Keratinocyte (primary cell): ENCODE data around the gene OR1M1. TPM values are rescaled to one million over a fixed set of nuclear protein-coding genes. Genes with fewer than 3 reads are reported as not detected.

Source experiments
- DNase-seq: peaks from one replicate; pipeline ENCODE4 v3.0.0-alpha.2; 2011; ENCODE audit warnings: low read depth, missing footprints, low spot score
- FAIRE-seq: peaks from 2 replicates; lab custom pipeline; 2011; peaks lifted over from hg19 to GRCh38; lab: Jason Lieb, UNC
- H2AFZ ChIP-seq: 2 replicates; pipeline ENCODE4 v1.6.0; 2012; ENCODE audit warnings: low read length, control low read depth, inconsistent platforms; ENCODE audit not compliant: control insufficient read depth
- H3K27ac ChIP-seq: 2 replicates; pipeline ENCODE4 v1.5.1; 2011; ENCODE audit warnings: low read length; ENCODE audit not compliant: control insufficient read depth, insufficient read depth
- H3K27me3 ChIP-seq: 3 replicates; pipeline ENCODE4 v1.6.0; 2011; ENCODE audit warnings: low read length; ENCODE audit not compliant: control insufficient read depth, insufficient read depth; ENCODE audit errors: extremely low read depth
- H3K36me3 ChIP-seq, 2 experiments: 2 replicates in 1 of 2; 3 replicates in 1 of 2; pipeline ENCODE4 v1.5.1; 2011; ENCODE audit warnings: low read length in 2 of 2, mild to moderate bottlenecking in 1 of 2; ENCODE audit not compliant: control insufficient read depth in 2 of 2, insufficient read depth in 2 of 2; ENCODE audit errors: extremely low read depth in 1 of 2
- H3K4me1 ChIP-seq: 3 replicates; pipeline ENCODE4 v1.5.1; 2011; ENCODE audit warnings: low read length; ENCODE audit not compliant: control insufficient read depth, insufficient read depth; ENCODE audit errors: extremely low read depth
- H3K4me2 ChIP-seq: 3 replicates; pipeline ENCODE4 v1.6.0; 2011; ENCODE audit warnings: low read depth, low read length; ENCODE audit not compliant: control insufficient read depth, insufficient read depth; ENCODE audit errors: extremely low read depth
- H3K4me3 ChIP-seq, 3 experiments: fragments of 200-600 bp in 1 of 3; sonication (generic) in 1 of 3; 2 replicates in 2 of 3; 3 replicates in 1 of 3; pipeline ENCODE4 v1.5.1; 2011 to 2016; ENCODE audit warnings: low read length in 3 of 3, mild to moderate bottlenecking in 3 of 3, control low read depth in 2 of 3, inconsistent platforms in 1 of 3, low read depth in 1 of 3, mixed read lengths in 1 of 3, mixed run types in 1 of 3, moderate library complexity in 1 of 3; ENCODE audit not compliant: control insufficient read depth in 2 of 3, insufficient read depth in 2 of 3; ENCODE audit errors: extremely low read depth in 1 of 3
- H3K79me2 ChIP-seq: 2 replicates; pipeline ENCODE4 v1.6.0; 2012; ENCODE audit warnings: low read length; ENCODE audit not compliant: control insufficient read depth, insufficient read depth
- H3K9ac ChIP-seq: 3 replicates; pipeline ENCODE4 v1.6.0; 2011; ENCODE audit warnings: low read length; ENCODE audit not compliant: control insufficient read depth, insufficient read depth; ENCODE audit errors: extremely low read depth
- H3K9me1 ChIP-seq: 3 replicates; pipeline ENCODE4 v1.6.0; 2011; ENCODE audit warnings: low read length; ENCODE audit not compliant: control insufficient read depth, insufficient read depth; ENCODE audit errors: extremely low read depth
- H3K9me3 ChIP-seq: 2 replicates; pipeline ENCODE4 v1.5.1; 2012; ENCODE audit warnings: low read depth, low read length; ENCODE audit not compliant: control insufficient read depth
- H4K20me1 ChIP-seq: 3 replicates; pipeline ENCODE4 v1.6.0; 2011; ENCODE audit warnings: low read length; ENCODE audit not compliant: control insufficient read depth, insufficient read depth; ENCODE audit errors: extremely low read depth
- CTCF ChIP-seq, 3 experiments: IDR thresholded peaks in 1 of 3; conservative IDR thresholded peaks in 1 of 3; optimal IDR thresholded peaks in 1 of 3; 2 replicates in 2 of 3; 3 replicates in 1 of 3; pipeline versions ENCODE3 to v1.5.1; 2011; ENCODE audit warnings: low read length in 3 of 3, mild to moderate bottlenecking in 3 of 3, moderate library complexity in 2 of 3, control low read depth in 1 of 3, inconsistent platforms in 1 of 3; ENCODE audit not compliant: insufficient read depth in 2 of 3; ENCODE audit errors: extremely low read depth in 1 of 3
- EZH2 ChIP-seq: IDR thresholded peaks from one replicate; pipeline ENCODE4 v1.6.1; 2012; ENCODE audit warnings: inconsistent platforms, mild to moderate bottlenecking, low read length, moderate library complexity
- dilution Hi-C: fragments of 300-500 bp; cut with MboI; formaldehyde crosslinking; loops from one replicate; pipeline ENCODE4 v1.7.0; 2020; ENCODE audit warnings: low sequenced_read_pairs; ENCODE audit not compliant: extremely low pct_ligation_motif_present
- polyA plus RNA-seq, 5 experiments: library from polyadenylated mRNA; depleted of rRNA in 3 of 5; stranded (reverse) in 3 of 5; stranded (forward) in 1 of 5; unstranded in 1 of 5; fragments of >200 nt; gene quantifications; 1 replicate in 1 of 5; 2 replicates in 3 of 5; 3 replicates in 1 of 5; pipeline versions ENCODE4 v1.2.1 to v1.2.3, GENCODE V29; 2011 to 2012; ENCODE audit warnings: missing spikeins in 2 of 5, low read depth in 1 of 5, low replicate concordance in 1 of 5

The OR1M1 gene
- polyA plus RNA-seq, 1 donor (not counting 4 experiments of a cell fraction or from before 2014, with no cell fraction given), result not detected

DNA sequence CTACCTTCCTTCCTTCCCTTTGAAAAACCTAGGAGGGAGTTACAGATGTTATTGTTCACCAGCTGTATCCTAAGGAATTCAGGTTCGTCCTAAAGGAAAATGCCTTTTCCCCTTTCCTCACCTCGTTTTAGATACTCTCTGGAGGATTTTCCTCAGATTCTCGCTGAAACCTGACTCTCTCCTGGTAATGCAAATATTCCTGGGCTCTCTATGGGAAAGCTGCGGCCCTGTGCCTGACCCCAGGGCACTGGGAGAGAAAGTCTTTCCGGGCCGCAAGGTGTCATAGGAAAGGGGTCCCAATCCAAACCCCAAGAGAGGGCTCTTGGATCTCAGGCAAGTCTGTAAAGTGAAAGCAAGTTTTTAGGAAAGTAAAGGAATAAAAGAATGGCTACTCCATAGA, 13.1 kb upstream of the OR1M1 start:
- TF ChIP-seq CTCF (optimal IDR thresholded peaks at IDR 0.05 in 1 of 3, IDR thresholded peaks at IDR 0.05 in 1 of 3, conservative IDR thresholded peaks at IDR 0.05 in 1 of 3; ENCODE audit: extremely low read depth in 1 of 3, insufficient read depth in 2 of 3, low read length in 3 of 3) (no peak), EZH2 (no peak)
- Histone ChIP-seq H3K9me1 (no peaks in the 10 kb centered on the region), H2AFZ (no peak overlapping the region), H3K4me1 (peaks cover 10% of the 10 kb centered on the region), H3K79me2 (no peaks in the 10 kb centered on the region), H3K9me3 (no peaks in the 10 kb centered on the region), H3K27ac (no peak overlapping the region), H3K4me2 (no peak overlapping the region), H3K27me3 (no peaks in the 10 kb centered on the region), H3K9ac (no peak overlapping the region), H3K36me3 (no peaks in the 10 kb centered on the region), H3K4me3 (no peak overlapping the region), H4K20me1 (no peaks in the 10 kb centered on the region)
- no peak for FAIRE-seq
- DNase-seq, result no peak
- dilution Hi-C loops, result no loop called here

GRCh38 chr19:9075064-9075949, 11.6 kb upstream of the OR1M1 start:
- Histone ChIP-seq H3K27ac (peak overlapping the region; percentile 70), H3K4me3 (peak overlapping the region in 1 of 3 experiments; percentile 4), H3K9me1 (no peaks in the 10 kb centered on the region), H3K4me2 (peak overlapping the region; percentile 43), H3K4me1 (peaks cover 10% of the 10 kb centered on the region), H4K20me1 (no peaks in the 10 kb centered on the region), H3K27me3 (no peaks in the 10 kb centered on the region), H3K9me3 (no peaks in the 10 kb centered on the region), H3K79me2 (no peaks in the 10 kb centered on the region), H3K9ac (peak overlapping the region; percentile 11), H3K36me3 (no peaks in the 10 kb centered on the region), H2AFZ (peak overlapping the region; percentile 50)
- peak; percentile 76 for DNase-seq
- dilution Hi-C loops, result no loop called here
- no peak for TF ChIP-seq EZH2
- no peak for TF ChIP-seq CTCF (optimal IDR thresholded peaks at IDR 0.05 in 1 of 3, IDR thresholded peaks at IDR 0.05 in 1 of 3, conservative IDR thresholded peaks at IDR 0.05 in 1 of 3; ENCODE audit: extremely low read depth in 1 of 3, insufficient read depth in 2 of 3, low read length in 3 of 3)
- peak; percentile 92 for FAIRE-seq
